Spleen (tissue), 7 donors: ENCODE measurements around the gene RHBDL3.

Experiments
- POLR2A ChIP-seq, 3 donors: fragments of 450-650 bp; IDR thresholded peaks; one replicate each; pipeline ENCODE4 v1.5.1; 2017; ENCODE audit warnings: antibody characterized with exemption in 3 of 3, mild to moderate bottlenecking in 1 of 3
- POLR2AphosphoS5 ChIP-seq, 3 donors: sonication (generic); formaldehyde crosslinking; IDR thresholded peaks; one replicate each; pipeline ENCODE4 v1.5.1; 2017; ENCODE audit warnings: antibody characterized with exemption in 3 of 3
- TF ChIP-seq, protein P1 (sequence below), 11 experiments: fragments of 200-600 bp in 7 of 11; fragments of 450-650 bp in 4 of 11; sonication (generic) in 4 of 11; IDR thresholded peaks in 8 of 11; conservative IDR thresholded peaks in 3 of 11; 1 replicate in 7 of 11; 2 replicates in 4 of 11; pipeline versions ENCODE4 v1.4.0 to v1.8.0; 2016 to 2021; ENCODE audit warnings: antibody characterized with exemption in 11 of 11, inconsistent platforms in 4 of 11, mild to moderate bottlenecking in 1 of 11
- donor health status: DM: no; HTN: no; CAD: no; lungs with moderate emphysema.
- donor health status: DM: no; HTN: no; CAD: no.
- donor health status: DM: no; HTN: no; CAD: no.

DNA sequence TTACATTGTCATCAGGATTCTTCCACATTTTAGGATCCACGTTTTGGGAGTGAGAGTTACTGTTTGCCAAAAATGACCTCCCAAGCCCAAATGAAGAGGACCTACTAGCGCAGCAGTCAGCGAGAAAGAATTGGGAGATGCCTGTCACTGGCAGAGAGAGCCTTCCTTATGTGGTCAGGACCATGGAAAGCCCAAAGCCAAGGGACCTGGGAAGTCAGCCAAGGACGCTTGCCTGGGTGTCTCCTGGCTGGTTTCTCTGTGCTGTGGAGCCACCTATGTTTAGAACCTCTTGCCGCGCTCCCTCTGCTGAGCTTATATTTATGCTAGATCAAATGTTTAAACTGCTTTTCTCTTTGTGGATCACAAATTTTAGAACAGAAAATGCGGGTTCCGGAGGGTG, 24.9 kb upstream of the RHBDL3 start:
- no peak for TF ChIP-seq POLR2A (IDR thresholded peaks at IDR 0.05)
- TF ChIP-seq, protein P1, sequence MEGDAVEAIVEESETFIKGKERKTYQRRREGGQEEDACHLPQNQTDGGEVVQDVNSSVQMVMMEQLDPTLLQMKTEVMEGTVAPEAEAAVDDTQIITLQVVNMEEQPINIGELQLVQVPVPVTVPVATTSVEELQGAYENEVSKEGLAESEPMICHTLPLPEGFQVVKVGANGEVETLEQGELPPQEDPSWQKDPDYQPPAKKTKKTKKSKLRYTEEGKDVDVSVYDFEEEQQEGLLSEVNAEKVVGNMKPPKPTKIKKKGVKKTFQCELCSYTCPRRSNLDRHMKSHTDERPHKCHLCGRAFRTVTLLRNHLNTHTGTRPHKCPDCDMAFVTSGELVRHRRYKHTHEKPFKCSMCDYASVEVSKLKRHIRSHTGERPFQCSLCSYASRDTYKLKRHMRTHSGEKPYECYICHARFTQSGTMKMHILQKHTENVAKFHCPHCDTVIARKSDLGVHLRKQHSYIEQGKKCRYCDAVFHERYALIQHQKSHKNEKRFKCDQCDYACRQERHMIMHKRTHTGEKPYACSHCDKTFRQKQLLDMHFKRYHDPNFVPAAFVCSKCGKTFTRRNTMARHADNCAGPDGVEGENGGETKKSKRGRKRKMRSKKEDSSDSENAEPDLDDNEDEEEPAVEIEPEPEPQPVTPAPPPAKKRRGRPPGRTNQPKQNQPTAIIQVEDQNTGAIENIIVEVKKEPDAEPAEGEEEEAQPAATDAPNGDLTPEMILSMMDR (IDR thresholded peaks at IDR 0.05 in 8 of 11, conservative IDR thresholded peaks at IDR 0.05 in 3 of 11) = no peak
- no peak for TF ChIP-seq POLR2AphosphoS5 (IDR thresholded peaks at IDR 0.05)
